ENCODE measurements around the gene MKX.

DNA sequence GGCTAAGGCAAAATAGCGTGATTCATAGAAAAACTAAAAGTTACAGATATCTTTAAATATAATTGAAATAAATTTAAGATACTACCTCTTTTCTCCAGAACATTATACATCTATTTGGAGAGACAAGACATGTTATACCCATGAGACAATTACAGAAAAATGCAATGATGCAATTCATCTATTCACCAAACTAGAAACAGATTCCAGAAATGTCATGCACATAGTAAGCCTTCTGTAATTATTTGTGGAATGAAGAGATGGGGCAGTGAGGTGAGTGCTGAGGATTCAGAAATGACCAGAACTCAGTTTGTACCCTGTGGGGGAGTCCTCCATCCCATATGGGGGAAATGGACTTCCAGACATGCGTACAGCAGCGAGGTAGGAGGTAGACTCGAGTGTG is 99.4 kb downstream of the MKX start:
- TF ChIP-seq EP300 (IDR thresholded peaks at IDR 0.05), result no peak
- TF ChIP-seq, protein P1, sequence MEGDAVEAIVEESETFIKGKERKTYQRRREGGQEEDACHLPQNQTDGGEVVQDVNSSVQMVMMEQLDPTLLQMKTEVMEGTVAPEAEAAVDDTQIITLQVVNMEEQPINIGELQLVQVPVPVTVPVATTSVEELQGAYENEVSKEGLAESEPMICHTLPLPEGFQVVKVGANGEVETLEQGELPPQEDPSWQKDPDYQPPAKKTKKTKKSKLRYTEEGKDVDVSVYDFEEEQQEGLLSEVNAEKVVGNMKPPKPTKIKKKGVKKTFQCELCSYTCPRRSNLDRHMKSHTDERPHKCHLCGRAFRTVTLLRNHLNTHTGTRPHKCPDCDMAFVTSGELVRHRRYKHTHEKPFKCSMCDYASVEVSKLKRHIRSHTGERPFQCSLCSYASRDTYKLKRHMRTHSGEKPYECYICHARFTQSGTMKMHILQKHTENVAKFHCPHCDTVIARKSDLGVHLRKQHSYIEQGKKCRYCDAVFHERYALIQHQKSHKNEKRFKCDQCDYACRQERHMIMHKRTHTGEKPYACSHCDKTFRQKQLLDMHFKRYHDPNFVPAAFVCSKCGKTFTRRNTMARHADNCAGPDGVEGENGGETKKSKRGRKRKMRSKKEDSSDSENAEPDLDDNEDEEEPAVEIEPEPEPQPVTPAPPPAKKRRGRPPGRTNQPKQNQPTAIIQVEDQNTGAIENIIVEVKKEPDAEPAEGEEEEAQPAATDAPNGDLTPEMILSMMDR (IDR thresholded peaks at IDR 0.05), result no peak
